GM23248 (cell line): ENCODE measurements around the gene UBE2N. TPM values are rescaled to one million over a fixed set of nuclear protein-coding genes. Genes with fewer than 3 reads are reported as not detected.

Experiments used
- DNase-seq: peaks from one replicate; pipeline ENCODE4 v3.0.0-alpha.2; 2015
- H2AFZ ChIP-seq: fragments of 200-600 bp; sonication (generic); 2 replicates; pipeline ENCODE4 v1.6.1; 2016; ENCODE audit warnings: antibody characterized with exemption
- H3F3A ChIP-seq: fragments of 200-600 bp; sonication (generic); 2 replicates; pipeline ENCODE4 v1.6.1; 2016; ENCODE audit warnings: mild to moderate bottlenecking, antibody characterized with exemption, mixed run types; ENCODE audit not compliant: insufficient read depth
- H3K27ac ChIP-seq: fragments of 200-600 bp; sonication (generic); 2 replicates; pipeline ENCODE4 v1.5.1; 2016; ENCODE audit warnings: mild to moderate bottlenecking
- H3K27me3 ChIP-seq: fragments of 200-600 bp; sonication (generic); replicated peaks from 2 replicates; pipeline ENCODE4 v1.6.1; 2016; ENCODE audit warnings: mild to moderate bottlenecking; ENCODE audit not compliant: insufficient read depth
- H3K36me3 ChIP-seq: fragments of 200-600 bp; sonication (generic); 2 replicates; pipeline ENCODE4 v1.6.1; 2016; ENCODE audit warnings: low read depth, mild to moderate bottlenecking
- H3K4me1 ChIP-seq: fragments of 200-600 bp; sonication (generic); 2 replicates; pipeline ENCODE4 v1.6.1; 2016; ENCODE audit warnings: mild to moderate bottlenecking; ENCODE audit not compliant: insufficient read depth
- H3K4me2 ChIP-seq: fragments of 200-600 bp; sonication (generic); one replicate; pipeline ENCODE4 v1.6.1; 2016; ENCODE audit warnings: mild to moderate bottlenecking; ENCODE audit not compliant: unreplicated experiment
- H3K4me3 ChIP-seq: fragments of 200-600 bp; sonication (generic); 2 replicates; pipeline ENCODE4 v1.5.1; 2016; ENCODE audit warnings: mild to moderate bottlenecking
- H3K79me2 ChIP-seq: fragments of 200-600 bp; sonication (generic); 2 replicates; pipeline ENCODE4 v1.6.1; 2016; ENCODE audit warnings: mild to moderate bottlenecking; ENCODE audit not compliant: insufficient read depth
- H3K9ac ChIP-seq: fragments of 200-600 bp; sonication (generic); 2 replicates; pipeline ENCODE4 v1.6.1; 2016; ENCODE audit warnings: mild to moderate bottlenecking
- H3K9me2 ChIP-seq: fragments of 200-600 bp; sonication (generic); 2 replicates; pipeline ENCODE4 v1.6.1; 2016; ENCODE audit warnings: mixed run types, mild to moderate bottlenecking, moderate library complexity; ENCODE audit not compliant: insufficient read depth
- H3K9me3 ChIP-seq: fragments of 200-600 bp; sonication (generic); one replicate; pipeline ENCODE4 v1.6.1; 2017; ENCODE audit warnings: low read depth
- H4K20me1 ChIP-seq: fragments of 200-600 bp; sonication (generic); 2 replicates; pipeline ENCODE4 v1.6.0; 2016; ENCODE audit not compliant: insufficient read depth
- EZH2 ChIP-seq: fragments of 200-600 bp; sonication (generic); IDR thresholded peaks from 2 replicates; pipeline ENCODE4 v1.6.1; 2018; ENCODE audit warnings: antibody characterized with exemption, mild to moderate bottlenecking; ENCODE audit not compliant: insufficient read depth, poor library complexity, severe bottlenecking
- EZH2phosphoT487 ChIP-seq: fragments of 200-600 bp; sonication (generic); IDR thresholded peaks from 2 replicates; pipeline ENCODE4 v1.6.1; 2018; ENCODE audit warnings: antibody characterized with exemption, moderate library complexity, mild to moderate bottlenecking, low read depth; ENCODE audit not compliant: insufficient read depth
- WGBS, 2 experiments: methylation state at CpG; one replicate each; pipeline ENCODE4 v1.1.6; 2015 to 2017; ENCODE audit warnings: low lambda C conversion rate in 2 of 2, low coverage in 1 of 2; ENCODE audit errors: missing lambda C conversion rate in 2 of 2; 5-methylcytosine and 5-hydroxymethylcytosine counted together
- in situ Hi-C: fragments of 300-500 bp; cut with MboI; formaldehyde crosslinking; loops from 2 replicates; pipeline ENCODE4 v1.15.0; 2020
- polyA plus RNA-seq: library from polyadenylated mRNA; unstranded; fragments of >200 nt; fragmentation: Nextera tagmentation; extraction: Ambion mirVana; gene quantifications from 2 replicates; pipeline ENCODE4 v1.2.1, GENCODE V29; 2016
- total RNA-seq: library from RNA; depleted of rRNA; stranded (reverse); fragments of >200 nt; shearing (Covaris generic); gene quantifications from 2 replicates; pipeline ENCODE4 v1.2.3, GENCODE V29; 2014

The UBE2N gene
- total and polyA plus RNA-seq, 2 experiments from 2014 or later: 104 to 175 TPM

DNA sequence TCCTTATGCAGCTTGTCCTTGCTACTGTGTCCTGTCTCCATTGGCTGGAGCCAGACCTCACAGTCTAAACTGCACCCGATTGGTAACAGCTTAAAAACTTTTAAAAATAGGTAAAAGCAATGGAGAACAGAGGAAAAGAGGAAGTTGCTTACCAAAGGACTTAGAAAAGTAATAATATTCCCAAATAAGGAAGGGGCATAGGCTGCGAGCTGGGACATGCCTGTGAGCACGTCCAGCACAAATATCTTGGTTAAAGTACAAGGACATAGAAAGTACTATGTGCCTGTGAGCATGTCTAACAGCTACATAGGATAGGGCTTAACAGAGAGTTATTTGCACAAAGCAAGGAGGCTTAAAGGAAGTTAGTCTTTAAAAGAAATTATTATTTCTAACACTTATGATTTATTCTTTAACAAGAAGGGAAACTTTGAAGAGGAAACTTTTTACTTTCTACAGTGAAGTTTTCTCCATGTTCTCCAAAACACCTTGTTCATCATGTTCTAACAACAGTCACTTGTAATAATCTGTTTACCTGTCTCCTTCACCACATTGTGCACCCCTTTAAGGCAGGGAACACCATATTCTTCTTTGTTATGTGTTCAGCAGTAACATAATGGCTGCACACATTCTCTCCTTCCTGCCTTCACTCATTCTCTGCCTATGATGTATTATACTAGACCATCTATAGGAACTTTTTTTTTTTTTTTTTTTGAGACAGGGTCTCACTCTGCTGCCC, 9.8 kb upstream of the UBE2N start:
- Histone ChIP-seq H3K9me2 (no peaks in the 10 kb centered on the region), H3K36me3 (no peaks in the 10 kb centered on the region), H3K27ac (no peak overlapping the region), H4K20me1 (no peaks in the 10 kb centered on the region), H3K4me3 (no peak overlapping the region), H3K4me2 (no peak overlapping the region), H3K9me3 (no peaks in the 10 kb centered on the region), H2AFZ (no peak overlapping the region), H3F3A (peaks cover 13% of the 10 kb centered on the region; the same call in 1 of the 2 replicates), H3K9ac (no peak overlapping the region), H3K79me2 (no peaks in the 10 kb centered on the region), H3K27me3 (no peaks in the 10 kb centered on the region), H3K4me1 (peaks cover 13% of the 10 kb centered on the region)
- 89 to 92% methylated on average over 3 of the region's 3 CpGs for WGBS, 2 experiments
- in situ Hi-C loops: no loop called here
- no peak for DNase-seq
- TF ChIP-seq EZH2phosphoT487: no peak
- TF ChIP-seq EZH2: no peak

DNA sequence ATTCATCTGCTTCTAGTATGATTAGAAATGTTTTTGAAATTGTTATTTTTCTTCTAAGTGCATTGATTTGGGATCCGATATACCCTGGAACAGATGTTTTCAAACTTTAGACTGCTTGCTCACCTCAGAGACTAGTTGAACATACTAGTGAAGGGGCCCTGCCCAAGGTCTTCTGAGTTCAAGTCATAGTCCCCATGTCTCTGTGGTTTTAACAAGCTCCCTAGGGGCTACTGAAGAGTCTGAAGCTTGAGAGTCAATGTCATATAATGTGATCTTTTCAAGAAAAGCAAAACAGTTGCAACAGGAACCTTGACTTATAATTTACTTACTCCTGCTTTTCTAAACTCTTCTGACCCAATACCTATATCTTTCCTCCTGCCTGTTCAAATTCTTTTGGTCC, 7.5 kb upstream of the UBE2N start:
- peaks cover 11% of the 10 kb centered on the region; the same call in 1 of the 2 replicates for H3F3A ChIP-seq
- WGBS, 2 experiments: 57 to 71% methylated on average over 1 of the region's 1 CpG

DNA sequence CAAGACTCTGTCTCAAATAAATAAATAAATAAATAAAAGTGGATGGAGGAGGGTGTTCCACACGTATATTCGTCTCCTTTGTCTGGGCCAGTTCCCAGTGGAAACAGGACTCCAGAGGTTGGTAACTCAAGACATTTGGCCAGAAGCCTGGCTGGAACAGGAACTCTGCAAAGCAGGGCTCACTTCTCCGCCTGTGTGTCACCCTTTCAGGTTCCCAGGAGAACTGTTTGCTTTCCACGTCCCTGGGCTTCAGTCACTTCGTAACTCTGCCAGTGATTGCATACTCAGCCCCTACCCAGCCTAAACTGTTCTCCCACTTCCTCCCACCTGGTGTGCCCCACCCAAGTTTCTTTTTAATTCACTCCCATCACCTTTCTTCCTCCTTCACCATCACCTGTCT, 7.0 kb upstream of the UBE2N start:
- Histone ChIP-seq H3K27ac (no peak overlapping the region), H3K36me3 (no peaks in the 10 kb centered on the region), H4K20me1 (no peaks in the 10 kb centered on the region), H3K27me3 (no peaks in the 10 kb centered on the region), H3K4me2 (no peak overlapping the region), H2AFZ (no peak overlapping the region), H3K9me3 (no peaks in the 10 kb centered on the region), H3K9ac (no peak overlapping the region), H3K9me2 (no peaks in the 10 kb centered on the region), H3F3A (peaks cover 6% of the 10 kb centered on the region; the same call in 1 of the 2 replicates), H3K79me2 (no peaks in the 10 kb centered on the region), H3K4me3 (no peak overlapping the region), H3K4me1 (peaks cover 7% of the 10 kb centered on the region)
- TF ChIP-seq EZH2 (no peak), EZH2phosphoT487 (no peak)
- in situ Hi-C loops: no loop called here
- DNase-seq: no peak
- WGBS, 2 experiments: 92 to 96% methylated on average over 5 of the region's 5 CpGs

More for the DNA sequence above, 7.5 kb upstream of the UBE2N start:
- DNase-seq: no peak
- TF ChIP-seq EZH2phosphoT487 (no peak), EZH2 (no peak)
- H3K4me2 ChIP-seq: no peak overlapping the region
- in situ Hi-C loops: no loop called here
- no peaks in the 10 kb centered on the region for H3K9me2 ChIP-seq
- H3K4me1 ChIP-seq: peaks cover 12% of the 10 kb centered on the region
- H4K20me1 ChIP-seq: no peaks in the 10 kb centered on the region
- no peak overlapping the region for H3K9ac ChIP-seq
- no peaks in the 10 kb centered on the region for H3K27me3 ChIP-seq
- no peaks in the 10 kb centered on the region for H3K36me3 ChIP-seq
- H2AFZ ChIP-seq: no peak overlapping the region
- H3K4me3 ChIP-seq: no peak overlapping the region
- no peaks in the 10 kb centered on the region for H3K79me2 ChIP-seq
- H3K27ac ChIP-seq: no peak overlapping the region
- no peaks in the 10 kb centered on the region for H3K9me3 ChIP-seq

DNA sequence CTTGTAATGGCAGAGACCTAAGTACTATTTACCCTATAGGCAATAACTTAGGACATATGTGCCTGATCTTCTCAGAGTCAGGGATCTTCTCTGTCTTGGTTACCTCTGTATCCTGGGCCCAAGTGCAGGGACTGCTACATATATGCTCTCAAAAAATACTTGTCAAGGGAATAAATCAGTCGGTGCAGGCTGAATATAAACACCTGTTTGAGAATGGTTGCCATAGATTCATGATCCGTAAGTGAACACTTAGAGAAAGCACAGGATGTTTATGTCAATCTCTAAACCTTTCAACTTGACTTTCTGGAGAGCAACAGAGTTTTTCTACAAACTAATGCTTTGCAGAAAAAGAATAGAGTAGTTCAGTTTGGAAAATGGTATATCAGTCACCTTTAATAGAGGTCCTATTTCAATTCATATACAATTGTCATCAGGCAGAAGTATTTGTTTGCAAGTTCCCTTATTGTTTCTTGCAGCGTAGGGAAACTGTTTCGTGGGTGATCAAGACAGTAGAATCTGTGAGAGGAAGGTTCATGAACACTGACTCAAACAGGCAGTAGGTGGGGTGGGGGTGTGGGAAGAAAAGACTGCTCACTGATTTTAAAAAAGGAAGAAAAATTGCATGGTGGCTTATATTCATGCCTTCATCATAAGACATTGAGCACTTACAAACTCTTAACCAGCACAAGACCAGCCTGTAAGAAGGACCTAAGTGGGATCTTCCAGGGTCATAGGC, 6.0 kb upstream of the UBE2N start:
- Histone ChIP-seq H3K9me2 (no peaks in the 10 kb centered on the region), H3K79me2 (no peaks in the 10 kb centered on the region), H3K4me3 (no peak overlapping the region), H3K27ac (no peak overlapping the region), H2AFZ (no peak overlapping the region), H3K9ac (no peak overlapping the region), H3K9me3 (no peaks in the 10 kb centered on the region), H4K20me1 (no peaks in the 10 kb centered on the region), H3K4me1 (peaks cover 4% of the 10 kb centered on the region), H3F3A (peaks cover 6% of the 10 kb centered on the region), H3K4me2 (no peak overlapping the region), H3K36me3 (no peaks in the 10 kb centered on the region), H3K27me3 (no peaks in the 10 kb centered on the region)
- in situ Hi-C loops: no loop called here
- WGBS, 2 experiments: 89 to 91% methylated on average over 4 of the region's 4 CpGs
- TF ChIP-seq EZH2phosphoT487 (no peak), EZH2 (no peak)
- DNase-seq: no peak
